HEK293 (cell line): Measurements from ENCODE around the gene SBK1.

Source experiments
- BCL11A ChIP-seq: fragments of 450-650 bp; formaldehyde crosslinking; IDR thresholded peaks from 2 replicates; pipeline ENCODE4 v1.5.1; 2016; ENCODE audit warnings: low read depth, missing biosample characterization, missing genetic modification characterization
- GLIS2 ChIP-seq: fragments of 450-650 bp; formaldehyde crosslinking; IDR thresholded peaks from 2 replicates; pipeline ENCODE4 v1.5.1; 2016; ENCODE audit warnings: missing biosample characterization, missing genetic modification characterization
- KLF16 ChIP-seq: fragments of 450-650 bp; formaldehyde crosslinking; IDR thresholded peaks from 2 replicates; pipeline ENCODE4 v1.5.1; 2017; ENCODE audit warnings: missing biosample characterization, missing genetic modification characterization
- MYNN ChIP-seq: fragments of 450-650 bp; formaldehyde crosslinking; IDR thresholded peaks from 2 replicates; pipeline ENCODE4 v1.5.1; 2016; ENCODE audit warnings: missing biosample characterization, missing genetic modification characterization, borderline replicate concordance
- OSR2 ChIP-seq: fragments of 450-650 bp; formaldehyde crosslinking; IDR thresholded peaks from 2 replicates; pipeline ENCODE4 v1.5.1; 2016; ENCODE audit warnings: missing biosample characterization, missing genetic modification characterization
- SALL2 ChIP-seq: fragments of 450-650 bp; formaldehyde crosslinking; IDR thresholded peaks from 2 replicates; pipeline ENCODE4 v1.5.0; 2017; ENCODE audit warnings: missing biosample characterization, mild to moderate bottlenecking, missing genetic modification characterization, borderline replicate concordance
- SP3 ChIP-seq: fragments of 450-650 bp; formaldehyde crosslinking; IDR thresholded peaks from 2 replicates; pipeline ENCODE4 v1.5.1; 2016; ENCODE audit warnings: missing biosample characterization, missing genetic modification characterization
- TCF7L2 ChIP-seq: IDR thresholded peaks from 2 replicates; pipeline ENCODE4 v1.6.1; 2011; ENCODE audit warnings: low read depth, mild to moderate bottlenecking, inconsistent platforms, low read length, moderate library complexity, borderline replicate concordance
- YY2 ChIP-seq: fragments of 450-650 bp; formaldehyde crosslinking; IDR thresholded peaks from 2 replicates; pipeline ENCODE4 v1.5.1; 2016; ENCODE audit warnings: missing biosample characterization, missing genetic modification characterization
- ZBTB7A ChIP-seq: fragments of 450-650 bp; formaldehyde crosslinking; IDR thresholded peaks from 2 replicates; pipeline ENCODE4 v1.5.1; 2016; ENCODE audit warnings: low read depth, missing biosample characterization, missing genetic modification characterization
- ZNF10 ChIP-seq: fragments of 450-650 bp; formaldehyde crosslinking; IDR thresholded peaks from 2 replicates; pipeline ENCODE4 v1.5.1; 2017; ENCODE audit warnings: missing biosample characterization, missing genetic modification characterization
- ZNF112 ChIP-seq: fragments of 450-650 bp; formaldehyde crosslinking; IDR thresholded peaks from 2 replicates; pipeline ENCODE4 v1.5.0; 2017; ENCODE audit warnings: missing biosample characterization, missing genetic modification characterization
- ZNF121 ChIP-seq: fragments of 450-650 bp; formaldehyde crosslinking; IDR thresholded peaks from 2 replicates; pipeline ENCODE4 v1.5.1; 2016; ENCODE audit warnings: missing biosample characterization, missing genetic modification characterization
- ZNF23 ChIP-seq: fragments of 450-650 bp; formaldehyde crosslinking; IDR thresholded peaks from 2 replicates; pipeline ENCODE4 v1.5.1; 2016; ENCODE audit warnings: missing biosample characterization, missing genetic modification characterization, borderline replicate concordance
- ZNF24 ChIP-seq: fragments of 450-650 bp; formaldehyde crosslinking; IDR thresholded peaks from 2 replicates; pipeline ENCODE4 v1.5.1; 2016; ENCODE audit warnings: missing biosample characterization, missing genetic modification characterization
- ZNF335 ChIP-seq: fragments of 450-650 bp; formaldehyde crosslinking; conservative IDR thresholded peaks from 2 replicates; pipeline ENCODE4 v1.5.1; 2016; ENCODE audit warnings: missing biosample characterization, missing genetic modification characterization
- ZNF354C ChIP-seq: fragments of 450-650 bp; formaldehyde crosslinking; IDR thresholded peaks from 2 replicates; pipeline ENCODE4 v1.5.1; 2016; ENCODE audit warnings: missing biosample characterization, missing genetic modification characterization, low read depth, borderline replicate concordance
- ZNF473 ChIP-seq: fragments of 450-650 bp; formaldehyde crosslinking; IDR thresholded peaks from 2 replicates; pipeline ENCODE4 v1.5.1; 2017; ENCODE audit warnings: missing biosample characterization, missing genetic modification characterization
- ZNF48 ChIP-seq: fragments of 450-650 bp; formaldehyde crosslinking; IDR thresholded peaks from 2 replicates; pipeline ENCODE4 v1.5.1; 2016; ENCODE audit warnings: missing biosample characterization, missing genetic modification characterization
- ZNF501 ChIP-seq: fragments of 450-650 bp; formaldehyde crosslinking; IDR thresholded peaks from 2 replicates; pipeline ENCODE4 v1.5.1; 2016; ENCODE audit warnings: missing biosample characterization, missing genetic modification characterization
- ZNF510 ChIP-seq: fragments of 450-650 bp; formaldehyde crosslinking; IDR thresholded peaks from 2 replicates; pipeline ENCODE4 v1.5.1; 2018; ENCODE audit warnings: mild to moderate bottlenecking, missing genetic modification characterization, missing biosample characterization; ENCODE audit not compliant: insufficient replicate concordance
- ZNF514 ChIP-seq: fragments of 450-650 bp; formaldehyde crosslinking; IDR thresholded peaks from 2 replicates; pipeline ENCODE4 v1.5.1; 2016; ENCODE audit warnings: missing biosample characterization, missing genetic modification characterization
- ZNF530 ChIP-seq: fragments of 450-650 bp; formaldehyde crosslinking; IDR thresholded peaks from 2 replicates; pipeline ENCODE4 v1.5.1; 2016; ENCODE audit warnings: low read depth, missing biosample characterization, missing genetic modification characterization
- ZNF548 ChIP-seq: fragments of 450-650 bp; formaldehyde crosslinking; IDR thresholded peaks from 2 replicates; pipeline ENCODE4 v1.5.1; 2016; ENCODE audit warnings: missing biosample characterization, missing genetic modification characterization
- ZNF549 ChIP-seq: fragments of 450-650 bp; IDR thresholded peaks from 2 replicates; pipeline ENCODE4 v1.5.1; 2018; ENCODE audit warnings: missing biosample characterization, missing genetic modification characterization, mild to moderate bottlenecking, inconsistent platforms, moderate library complexity
- ZNF561 ChIP-seq: fragments of 450-650 bp; IDR thresholded peaks from 2 replicates; pipeline ENCODE4 v1.5.1; 2018; ENCODE audit warnings: missing biosample characterization, missing genetic modification characterization, borderline replicate concordance
- ZNF571 ChIP-seq: fragments of 450-650 bp; formaldehyde crosslinking; IDR thresholded peaks from 2 replicates; pipeline ENCODE4 v1.5.0; 2017; ENCODE audit warnings: missing biosample characterization, missing genetic modification characterization
- ZNF677 ChIP-seq: fragments of 450-650 bp; IDR thresholded peaks from 2 replicates; pipeline ENCODE4 v1.5.0; 2018; ENCODE audit warnings: missing biosample characterization, mild to moderate bottlenecking, missing genetic modification characterization, moderate library complexity
- ZNF76 ChIP-seq: fragments of 450-650 bp; formaldehyde crosslinking; IDR thresholded peaks from 2 replicates; pipeline ENCODE4; 2016; ENCODE audit warnings: low read depth, missing biosample characterization, missing genetic modification characterization, borderline replicate concordance
- ZNF785 ChIP-seq: fragments of 450-650 bp; formaldehyde crosslinking; IDR thresholded peaks from 2 replicates; pipeline ENCODE4 v1.5.1; 2016; ENCODE audit warnings: missing biosample characterization, missing genetic modification characterization
- ZSCAN23 ChIP-seq: fragments of 450-650 bp; formaldehyde crosslinking; IDR thresholded peaks from 2 replicates; pipeline ENCODE4 v1.5.1; 2016; ENCODE audit warnings: missing biosample characterization, missing genetic modification characterization
- ZSCAN30 ChIP-seq: fragments of 450-650 bp; IDR thresholded peaks from 2 replicates; pipeline ENCODE4 v1.5.1; 2018; ENCODE audit warnings: missing biosample characterization, mild to moderate bottlenecking, missing genetic modification characterization, moderate library complexity
- TF ChIP-seq, protein P1 (sequence below): fragments of 450-650 bp; formaldehyde crosslinking; IDR thresholded peaks from 2 replicates; pipeline ENCODE4 v1.5.1; 2016; ENCODE audit warnings: missing biosample characterization, missing genetic modification characterization
- TF ChIP-seq, protein P2 (sequence below): fragments of 450-650 bp; IDR thresholded peaks from 2 replicates; pipeline ENCODE4 v1.5.1; 2018; ENCODE audit warnings: missing biosample characterization, missing genetic modification characterization
- TF ChIP-seq, protein P3 (sequence below): fragments of 450-650 bp; formaldehyde crosslinking; IDR thresholded peaks from 2 replicates; pipeline ENCODE4 v1.5.1; 2017; ENCODE audit warnings: missing biosample characterization, missing genetic modification characterization

The SBK1 gene

DNA sequence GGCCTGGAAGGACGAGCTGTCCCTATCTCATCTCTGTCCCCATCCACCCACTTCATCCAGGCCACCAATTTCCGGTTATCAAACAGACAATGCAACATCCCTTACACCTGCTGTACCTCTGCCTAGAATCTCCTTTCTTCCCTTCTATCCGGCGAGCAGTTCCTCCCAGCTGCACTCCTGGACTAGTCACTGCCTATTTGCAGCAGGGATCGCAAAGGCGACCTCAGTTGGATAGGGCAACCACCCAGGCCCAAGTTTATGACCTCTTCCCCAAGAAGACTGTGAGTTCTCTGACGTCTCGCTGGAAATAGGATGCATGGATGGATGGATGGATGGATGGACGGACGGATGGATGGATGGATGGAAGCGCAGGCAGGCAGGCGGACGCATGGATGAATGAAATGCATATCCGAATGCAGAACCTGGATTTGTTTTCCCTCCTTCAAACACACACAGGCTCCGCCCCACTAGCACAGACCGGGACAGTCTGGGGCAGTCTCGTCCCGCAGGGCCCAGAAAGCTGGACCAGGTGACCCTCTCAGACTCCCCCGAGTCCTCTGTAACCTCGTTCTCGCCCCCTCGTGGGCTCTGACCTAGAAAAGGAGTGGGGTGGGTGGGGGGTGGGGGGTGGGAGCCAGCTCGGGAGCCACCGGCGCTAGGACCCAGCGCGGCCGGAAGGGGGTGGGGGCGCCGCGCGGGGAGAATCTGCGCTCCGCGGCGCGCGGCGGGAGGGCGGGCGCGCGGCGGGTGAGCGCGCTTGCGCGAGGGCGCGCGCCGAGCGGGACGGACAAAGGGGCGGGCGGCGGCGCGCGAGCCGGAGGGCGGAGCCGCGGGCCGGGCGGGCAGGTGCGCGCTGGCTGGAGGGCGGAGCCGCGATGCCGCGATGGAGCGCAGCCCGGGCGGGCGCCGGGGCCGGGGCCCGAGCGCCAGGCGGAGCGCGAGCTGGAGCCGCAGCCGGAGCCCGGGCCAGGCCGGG is at the start of gene SBK1 (continued):
- TF ChIP-seq ZNF23 (tag by site-specific recombination), result no peak
- TF ChIP-seq ZSCAN23, result peak; percentile 63; the same call in 1 of the 2 replicates
- no peak for TF ChIP-seq KLF16 (tag by site-specific recombination)
- TF ChIP-seq ZNF514 (tag by site-specific recombination), result no peak
- no peak for TF ChIP-seq SALL2
- TF ChIP-seq ZNF501, result peak; percentile 30; the same call in 1 of the 2 replicates
- TF ChIP-seq ZNF549, result no peak
- no peak for TF ChIP-seq ZNF571 (tag by site-specific recombination)
- no peak for TF ChIP-seq ZNF473 (tag by site-specific recombination)
- no peak for TF ChIP-seq OSR2 (tag by site-specific recombination)
- TF ChIP-seq MYNN (tag by site-specific recombination), result no peak
- TF ChIP-seq ZNF335 (tag by site-specific recombination), result peak; percentile 99
- no peak for TF ChIP-seq TCF7L2
- TF ChIP-seq, protein P1, sequence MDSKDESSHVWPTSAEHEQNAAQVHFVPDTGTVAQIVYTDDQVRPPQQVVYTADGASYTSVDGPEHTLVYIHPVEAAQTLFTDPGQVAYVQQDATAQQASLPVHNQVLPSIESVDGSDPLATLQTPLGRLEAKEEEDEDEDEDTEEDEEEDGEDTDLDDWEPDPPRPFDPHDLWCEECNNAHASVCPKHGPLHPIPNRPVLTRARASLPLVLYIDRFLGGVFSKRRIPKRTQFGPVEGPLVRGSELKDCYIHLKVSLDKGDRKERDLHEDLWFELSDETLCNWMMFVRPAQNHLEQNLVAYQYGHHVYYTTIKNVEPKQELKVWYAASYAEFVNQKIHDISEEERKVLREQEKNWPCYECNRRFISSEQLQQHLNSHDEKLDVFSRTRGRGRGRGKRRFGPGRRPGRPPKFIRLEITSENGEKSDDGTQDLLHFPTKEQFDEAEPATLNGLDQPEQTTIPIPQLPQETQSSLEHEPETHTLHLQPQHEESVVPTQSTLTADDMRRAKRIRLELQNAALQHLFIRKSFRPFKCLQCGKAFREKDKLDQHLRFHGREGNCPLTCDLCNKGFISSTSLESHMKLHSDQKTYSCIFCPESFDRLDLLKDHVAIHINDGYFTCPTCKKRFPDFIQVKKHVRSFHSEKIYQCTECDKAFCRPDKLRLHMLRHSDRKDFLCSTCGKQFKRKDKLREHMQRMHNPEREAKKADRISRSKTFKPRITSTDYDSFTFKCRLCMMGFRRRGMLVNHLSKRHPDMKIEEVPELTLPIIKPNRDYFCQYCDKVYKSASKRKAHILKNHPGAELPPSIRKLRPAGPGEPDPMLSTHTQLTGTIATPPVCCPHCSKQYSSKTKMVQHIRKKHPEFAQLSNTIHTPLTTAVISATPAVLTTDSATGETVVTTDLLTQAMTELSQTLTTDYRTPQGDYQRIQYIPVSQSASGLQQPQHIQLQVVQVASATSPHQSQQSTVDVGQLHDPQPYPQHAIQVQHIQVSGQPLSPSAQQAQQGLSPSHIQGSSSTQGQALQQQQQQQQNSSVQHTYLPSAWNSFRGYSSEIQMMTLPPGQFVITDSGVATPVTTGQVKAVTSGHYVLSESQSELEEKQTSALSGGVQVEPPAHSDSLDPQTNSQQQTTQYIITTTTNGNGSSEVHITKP, result peak; percentile 57
- no peak for TF ChIP-seq ZNF10 (tag by site-specific recombination)
- TF ChIP-seq ZNF530 (tag by site-specific recombination), result no peak
- peak; percentile 47; the same call in 1 of the 2 replicates for TF ChIP-seq ZBTB7A (tag by site-specific recombination)
- TF ChIP-seq SP3 (tag by site-specific recombination), result peak; percentile 70
- no peak for TF ChIP-seq ZNF354C (tag by site-specific recombination)
- no peak for TF ChIP-seq ZNF112
- TF ChIP-seq ZNF785 (tag by site-specific recombination), result no peak
- TF ChIP-seq ZNF76 (tag by site-specific recombination), result 0 out of 2 replicates have a peak, but pooled peaks have one; percentile 56
- TF ChIP-seq ZNF24 (tag by site-specific recombination), result 0 out of 2 replicates have a peak, but pooled peaks have one; percentile 52
- no peak for TF ChIP-seq GLIS2 (tag by site-specific recombination)
- TF ChIP-seq BCL11A (tag by site-specific recombination), result no peak
- TF ChIP-seq YY2, result no peak
- no peak for TF ChIP-seq ZNF510 (tag by site-specific recombination)
- TF ChIP-seq ZNF121 (tag by site-specific recombination), result no peak
- TF ChIP-seq, protein P2, sequence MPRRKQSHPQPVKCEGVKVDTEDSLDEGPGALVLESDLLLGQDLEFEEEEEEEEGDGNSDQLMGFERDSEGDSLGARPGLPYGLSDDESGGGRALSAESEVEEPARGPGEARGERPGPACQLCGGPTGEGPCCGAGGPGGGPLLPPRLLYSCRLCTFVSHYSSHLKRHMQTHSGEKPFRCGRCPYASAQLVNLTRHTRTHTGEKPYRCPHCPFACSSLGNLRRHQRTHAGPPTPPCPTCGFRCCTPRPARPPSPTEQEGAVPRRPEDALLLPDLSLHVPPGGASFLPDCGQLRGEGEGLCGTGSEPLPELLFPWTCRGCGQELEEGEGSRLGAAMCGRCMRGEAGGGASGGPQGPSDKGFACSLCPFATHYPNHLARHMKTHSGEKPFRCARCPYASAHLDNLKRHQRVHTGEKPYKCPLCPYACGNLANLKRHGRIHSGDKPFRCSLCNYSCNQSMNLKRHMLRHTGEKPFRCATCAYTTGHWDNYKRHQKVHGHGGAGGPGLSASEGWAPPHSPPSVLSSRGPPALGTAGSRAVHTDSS (tag by site-specific recombination), result no peak
- no peak for TF ChIP-seq ZNF561 (tag by site-specific recombination)
- TF ChIP-seq ZSCAN30 (tag by site-specific recombination), result no peak
- TF ChIP-seq ZNF677 (tag by site-specific recombination), result no peak
- TF ChIP-seq, protein P3, sequence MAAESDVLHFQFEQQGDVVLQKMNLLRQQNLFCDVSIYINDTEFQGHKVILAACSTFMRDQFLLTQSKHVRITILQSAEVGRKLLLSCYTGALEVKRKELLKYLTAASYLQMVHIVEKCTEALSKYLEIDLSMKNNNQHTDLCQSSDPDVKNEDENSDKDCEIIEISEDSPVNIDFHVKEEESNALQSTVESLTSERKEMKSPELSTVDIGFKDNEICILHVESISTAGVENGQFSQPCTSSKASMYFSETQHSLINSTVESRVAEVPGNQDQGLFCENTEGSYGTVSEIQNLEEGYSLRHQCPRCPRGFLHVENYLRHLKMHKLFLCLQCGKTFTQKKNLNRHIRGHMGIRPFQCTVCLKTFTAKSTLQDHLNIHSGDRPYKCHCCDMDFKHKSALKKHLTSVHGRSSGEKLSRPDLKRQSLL (tag by site-specific recombination), result no peak; the same call in 1 of the 2 replicates
- TF ChIP-seq ZNF548 (tag by site-specific recombination), result no peak
- no peak for TF ChIP-seq ZNF48 (tag by site-specific recombination)
